K562 (cell line): ENCODE measurements around the gene TRIP6. TPM values are rescaled to one million over a fixed set of nuclear protein-coding genes. Genes with fewer than 3 reads are reported as not detected.

Experiments used
- CBFA2T2 ChIP-seq: fragments of 450-650 bp; conservative IDR thresholded peaks from 2 replicates; pipeline ENCODE4 v1.6.1; 2017; ENCODE audit warnings: mild to moderate bottlenecking
- CHD7 ChIP-seq: fragments of 200-600 bp; sonication (generic); IDR thresholded peaks from one replicate; pipeline ENCODE4 v1.6.1; 2012; ENCODE audit warnings: mild to moderate bottlenecking, low read depth, low read length, inconsistent platforms
- E2F6 ChIP-seq, 2 experiments: IDR thresholded peaks; 2 replicates each; pipeline ENCODE4 v1.6.1; 2011; ENCODE audit warnings: borderline replicate concordance in 1 of 2, control low read depth in 1 of 2, low read depth in 1 of 2, low read length in 1 of 2, mild to moderate bottlenecking in 1 of 2, mixed read lengths in 1 of 2, moderate library complexity in 1 of 2; ENCODE audit not compliant: insufficient read depth in 1 of 2, insufficient read length in 1 of 2, poor library complexity in 1 of 2, severe bottlenecking in 1 of 2; ENCODE audit errors: extremely low read depth in 1 of 2
- ERF ChIP-seq: fragments of 450-650 bp; formaldehyde crosslinking; IDR thresholded peaks from 2 replicates; pipeline ENCODE4 v1.4.0; 2020; ENCODE audit warnings: mild to moderate bottlenecking, mixed read lengths
- HDAC3 ChIP-seq: fragments of 450-650 bp; IDR thresholded peaks from 2 replicates; pipeline ENCODE4 v1.6.1; 2018; ENCODE audit warnings: borderline replicate concordance, mild to moderate bottlenecking, moderate library complexity; ENCODE audit not compliant: partially characterized antibody
- ILK ChIP-seq: fragments of 450-650 bp; IDR thresholded peaks from 2 replicates; pipeline ENCODE4 v1.6.1; 2016; ENCODE audit warnings: missing genetic modification characterization, low read depth, mild to moderate bottlenecking, missing compliant biosample characterization, moderate library complexity, borderline replicate concordance
- L3MBTL2 ChIP-seq: fragments of 450-650 bp; IDR thresholded peaks from 2 replicates; pipeline ENCODE4 v1.6.1; 2016; ENCODE audit warnings: mild to moderate bottlenecking, moderate library complexity
- NFIC ChIP-seq: fragments of 450-650 bp; IDR thresholded peaks from 2 replicates; pipeline ENCODE4 v1.6.1; 2017; ENCODE audit warnings: mild to moderate bottlenecking, inconsistent platforms
- RBBP5 ChIP-seq: fragments of 200-600 bp; sonication (generic); IDR thresholded peaks from 2 replicates; pipeline ENCODE4 v1.6.1; 2012; ENCODE audit warnings: borderline replicate concordance, mild to moderate bottlenecking, low read length, control low read depth, inconsistent platforms; ENCODE audit not compliant: insufficient read depth, poor library complexity, severe bottlenecking
- SRSF3 ChIP-seq: fragments of 200-400 bp; formaldehyde crosslinking; IDR thresholded peaks from 2 replicates; pipeline ENCODE4 v1.6.1; 2016; ENCODE audit warnings: mild to moderate bottlenecking, low read length, moderate library complexity; ENCODE audit not compliant: insufficient read depth
- TAF7 ChIP-seq: fragments of 450-650 bp; IDR thresholded peaks from 2 replicates; pipeline ENCODE4 v1.6.1; 2016; ENCODE audit warnings: missing genetic modification characterization, missing compliant biosample characterization
- YBX1 ChIP-seq: fragments of 450-650 bp; IDR thresholded peaks from 2 replicates; pipeline ENCODE4 v1.7.1; 2016; ENCODE audit warnings: mild to moderate bottlenecking
- ZNF12 ChIP-seq: sonication (generic); formaldehyde crosslinking; IDR thresholded peaks from 2 replicates; pipeline ENCODE4 v1.4.0; 2020; ENCODE audit warnings: mild to moderate bottlenecking, missing genetic modification reagents
- ZNF644 ChIP-seq: fragments of 200-800 bp; sonication (Bioruptor generic); IDR thresholded peaks from 2 replicates; pipeline ENCODE4 v1.6.1; 2016; ENCODE audit warnings: low read depth, missing genetic modification characterization, missing compliant biosample characterization
- polyA plus RNA-seq, 8 experiments: library from polyadenylated mRNA; depleted of rRNA in 4 of 8; stranded (reverse) in 5 of 8; unstranded in 3 of 8; fragments of >200 nt; fragmentation: Nextera tagmentation in 2 of 8; fragmentation: Illumina TruSeq in 1 of 8; extraction: Ambion mirVana in 2 of 8; extraction: Trizol in 1 of 8; gene quantifications; 2 replicates each; pipeline versions ENCODE4 v1.2.1 to v1.2.3, GENCODE V29; 2011 to 2014; ENCODE audit warnings: inconsistent platforms in 1 of 8, missing spikeins in 1 of 8
- total RNA-seq, 7 experiments: library from RNA; depleted of rRNA in 6 of 7; stranded (reverse); fragments of >200 nt in 6 of 7; fragmentation: Illumina TruSeq in 2 of 7; extraction: Trizol in 2 of 7; gene quantifications; 2 replicates each; pipeline versions ENCODE4 v1.2.1 to v1.2.3, GENCODE V29; 2011 to 2021; ENCODE audit warnings: low replicate concordance in 1 of 7

Gene TRIP6
- total and polyA plus RNA-seq, 9 of the 15 experiments (the other 6 are each of a cell fraction or from before 2014, with no cell fraction given) = 5.9 to 141 (median 54.0) TPM

- TF ChIP-seq CHD7 = no peak
- TF ChIP-seq YBX1 = no peak
- TF ChIP-seq CBFA2T2 = no peak
- TF ChIP-seq ERF (CRISPR knock-in tag) = peak; percentile 91; the same call in 1 of the 2 replicates
- peak; percentile 90 for TF ChIP-seq TAF7 (tag)
- peak; percentile 88 to 94 for TF ChIP-seq E2F6 (IDR thresholded peaks at IDR 0.05; ENCODE audit: borderline replicate concordance in 1 of 2, extremely low read depth in 1 of 2, insufficient read depth in 1 of 2, insufficient read length in 1 of 2, low read depth in 1 of 2, low read length in 1 of 2, poor library complexity in 1 of 2, severe bottlenecking in 1 of 2)
- peak; percentile 87 for TF ChIP-seq RBBP5
- peak; percentile 26; the same call in 1 of the 2 replicates for TF ChIP-seq ZNF12 (CRISPR knock-in tag)
- peak; percentile 58; the same call in 1 of the 2 replicates for TF ChIP-seq ZNF644 (tag)
- peak; percentile 56 for TF ChIP-seq NFIC
- TF ChIP-seq ILK = no peak
- no peak for TF ChIP-seq HDAC3
- TF ChIP-seq L3MBTL2 = peak; percentile 94
- no peak for TF ChIP-seq SRSF3
These were observed 7.6 kb downstream of the TRIP6 start, which contains the start of gene SRRT (continued) for GRCh38 chr7:100874577-100875355.
